Measurements from ENCODE around the gene YTHDF1. TPM values are rescaled to one million over a fixed set of nuclear protein-coding genes. Genes with fewer than 3 reads are reported as not detected.

YTHDF1 gene
- 10 to 100 TPM; 19.9 to 29.2 (median 22.9) TPM for total RNA-seq

DNA sequence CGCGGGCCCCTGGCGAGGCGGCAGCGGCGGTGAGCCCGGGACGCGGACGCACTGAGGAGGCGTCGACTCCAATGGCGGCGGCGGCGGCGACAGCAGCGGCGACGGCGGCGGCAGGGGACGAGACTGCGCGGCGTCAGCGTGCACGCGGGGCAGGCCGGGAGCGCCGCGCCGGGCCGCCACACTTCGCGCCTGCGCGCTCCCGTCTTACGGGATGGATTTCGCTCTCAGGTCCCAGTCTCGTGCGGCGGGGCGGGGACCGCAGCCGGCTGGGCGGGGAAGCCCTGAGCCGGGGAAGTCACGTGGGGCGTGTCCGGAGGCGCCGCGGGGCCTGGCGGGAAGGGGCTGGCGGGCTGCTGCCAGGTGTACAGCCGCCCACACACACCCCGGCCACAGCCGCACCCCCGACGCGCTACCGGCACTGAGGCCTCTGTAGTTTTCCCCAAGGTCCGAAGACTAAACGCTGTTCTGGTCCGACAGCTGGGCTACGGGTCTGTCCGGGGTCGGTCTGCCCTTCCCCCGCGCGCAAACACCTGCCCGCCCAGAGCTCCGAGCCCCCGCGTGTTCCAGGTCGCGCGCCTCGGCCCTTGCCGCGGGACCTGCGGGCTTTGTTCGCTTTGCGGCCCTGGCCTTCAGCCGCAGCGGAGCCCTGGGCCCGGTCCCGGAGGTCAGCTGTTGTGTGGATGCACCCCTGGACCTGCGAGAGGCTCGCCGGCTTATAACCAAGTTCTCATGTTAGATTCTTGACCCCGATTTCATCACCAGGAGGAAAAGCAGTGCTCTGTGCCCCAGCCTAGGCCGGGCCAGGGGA is at the start of gene YTHDF1:
YTHDF1 (minus strand) TSS at position 91 of the 808 bp plus-strand sequence. CDS start 239 bp downstream, outside the sequence.
- peak; percentile 74 for DNase-seq
- peaks cover 0 to 26% (median 0%) of the 10 kb centered on the region in 4 donors for H3K27me3 ChIP-seq
- H3K27ac ChIP-seq: peak within 1 kb of the TSS; percentile 85 to 90 (median 88)
- H3K4me3 ChIP-seq: peak within 1 kb of the TSS; percentile 69 to 97 (median 94)
- WGBS, 2 donors: 0 to 29% methylated on average over 1 to 16 of the region's 96 CpGs
- TF ChIP-seq POLR2A (IDR thresholded peaks at IDR 0.05) (peak in 3 of 4 donors; percentile 54 to 60 (median 56)), CTCF (IDR thresholded peaks at IDR 0.05) (peak in 1 of 6 experiments; percentile 29)
- intact Hi-C loops (cut with DNase I): no loop called here
- peaks cover 0 to 35% (median 2%) of the 10 kb centered on the region in 3 donors for H3K36me3 ChIP-seq
- H3K9me3 ChIP-seq: no peaks in the 10 kb centered on the region
- H3K4me1 ChIP-seq: peaks cover 24 to 50% (median 34%) of the 10 kb centered on the region in 3 donors

GRCh38 chr20:63264519-63264918 is 48.6 kb upstream of the YTHDF1 start:
- Histone ChIP-seq H3K27me3 (peaks cover 0 to 82% (median 0%) of the 10 kb centered on the region in 4 donors), H3K4me1 (peaks cover 0 to 9% (median 4%) of the 10 kb centered on the region in 3 donors), H3K9me3 (no peaks in the 10 kb centered on the region), H3K27ac (no peak overlapping the region), H3K36me3 (no peaks in the 10 kb centered on the region), H3K4me3 (no peak overlapping the region)
- TF ChIP-seq CTCF (IDR thresholded peaks at IDR 0.05) (no peak), POLR2A (IDR thresholded peaks at IDR 0.05) (no peak)
- WGBS, 2 donors: 0 to 32% methylated on average over 1 to 7 of the region's 14 CpGs
- DNase-seq: no peak
- intact Hi-C loops (cut with DNase I): no loop called here

DNA sequence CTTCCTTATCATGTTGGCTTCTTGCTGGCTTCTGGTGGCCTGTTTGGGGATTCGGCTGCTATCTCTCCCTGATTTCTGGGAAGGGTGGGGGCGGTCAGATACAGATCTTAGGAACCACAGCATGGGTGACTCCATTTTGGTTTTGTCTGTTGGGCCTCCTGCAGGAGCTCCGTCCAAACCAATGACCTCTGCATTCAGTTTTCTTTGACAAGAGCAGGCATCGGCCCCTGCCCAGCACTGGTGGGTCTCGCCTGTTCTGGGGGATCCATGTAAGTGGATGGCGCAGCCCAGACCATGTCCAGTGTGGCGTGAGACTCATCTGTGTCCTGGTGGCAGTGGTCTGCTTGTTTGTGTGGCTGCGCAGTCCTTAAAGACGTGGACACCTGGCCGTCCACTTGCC is 48.1 kb upstream of the YTHDF1 start:
- no peak for DNase-seq
- TF ChIP-seq CTCF (IDR thresholded peaks at IDR 0.05) (no peak), POLR2A (IDR thresholded peaks at IDR 0.05) (no peak)
- WGBS, 2 donors: 79 to 87% methylated on average over 2 to 8 of the region's 10 CpGs
- Histone ChIP-seq H3K27ac (no peak overlapping the region), H3K9me3 (no peaks in the 10 kb centered on the region), H3K4me3 (no peak overlapping the region), H3K4me1 (peaks cover 0 to 6% (median 3%) of the 10 kb centered on the region in 3 donors), H3K36me3 (no peaks in the 10 kb centered on the region), H3K27me3 (peaks cover 0 to 88% (median 0%) of the 10 kb centered on the region in 4 donors)
- intact Hi-C loops (cut with DNase I): no loop called here

- no peaks in the 10 kb centered on the region for H3K4me1 ChIP-seq
- H3K27ac ChIP-seq: no peak overlapping the region
- H3K9me3 ChIP-seq: no peaks in the 10 kb centered on the region
- DNase-seq: no peak
- no peak overlapping the region for H3K4me3 ChIP-seq
- intact Hi-C loops (cut with DNase I): no loop called here
- peaks cover 0 to 98% (median 0%) of the 10 kb centered on the region in 4 donors for H3K27me3 ChIP-seq
- no peaks in the 10 kb centered on the region for H3K36me3 ChIP-seq
- WGBS, 2 donors: 37 to 100% methylated on average over 3 to 4 of the region's 9 CpGs
- TF ChIP-seq POLR2A (IDR thresholded peaks at IDR 0.05): no peak
- no peak for TF ChIP-seq CTCF (IDR thresholded peaks at IDR 0.05)
These were observed 46.9 kb upstream of the YTHDF1 start for GRCh38 chr20:63262836-63263235.

- Histone ChIP-seq H3K36me3 (no peaks in the 10 kb centered on the region), H3K27ac (no peak overlapping the region), H3K9me3 (no peaks in the 10 kb centered on the region), H3K4me1 (no peaks in the 10 kb centered on the region), H3K27me3 (peaks cover 0 to 93% (median 0%) of the 10 kb centered on the region in 4 donors), H3K4me3 (no peak overlapping the region)
- no peak for DNase-seq
- TF ChIP-seq CTCF (IDR thresholded peaks at IDR 0.05) (no peak), POLR2A (IDR thresholded peaks at IDR 0.05) (no peak)
- intact Hi-C loops (cut with DNase I): no loop called here
- WGBS, 2 donors: 55 to 67% methylated on average over 20 to 22 of the region's 30 CpGs
These were observed 46.0 kb upstream of the YTHDF1 start for GRCh38 chr20:63261795-63262528.

Data from esophagus squamous epithelium (tissue), 5 donors.